ENCODE data around the gene CASP5. TPM values are rescaled to one million over a fixed set of nuclear protein-coding genes. Genes with fewer than 3 reads are reported as not detected.

CASP5 gene
- total RNA-seq, 4 donors from 2014 or later = not detected

DNA sequence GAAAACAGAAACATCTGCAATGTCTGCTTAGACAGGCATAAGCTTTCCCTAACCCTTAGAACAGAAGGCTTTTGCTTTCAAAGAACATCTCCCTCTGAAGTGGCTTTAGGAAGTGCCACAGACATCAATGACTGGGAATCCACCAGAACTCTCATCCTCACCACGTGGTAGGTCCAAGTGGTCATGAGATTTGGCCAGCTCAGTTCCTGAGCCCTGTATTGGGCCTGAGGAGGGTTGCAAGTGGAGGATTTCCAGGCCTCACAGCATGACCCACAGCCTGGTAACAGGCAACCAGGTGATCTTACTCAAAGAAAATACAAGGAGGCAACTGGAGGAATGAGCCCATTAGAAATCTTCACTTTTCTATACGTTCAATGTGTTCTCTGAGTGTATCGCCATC lies 10.4 kb upstream of the CASP5 start:
- H3K4me1 ChIP-seq = peaks cover 0 to 7% of the 10 kb centered on the region in 2 donors
- H3K4me3 ChIP-seq = no peak overlapping the region
- no peaks in the 10 kb centered on the region for H3K27me3 ChIP-seq
- ATAC-seq = no peak
- no peak for DNase-seq
- H3K27ac ChIP-seq = no peak overlapping the region
- intact Hi-C loops (cut with DNase I; ENCODE audit: low total_unique reads) = no loop called here
- H3K36me3 ChIP-seq = no peaks in the 10 kb centered on the region
- TF ChIP-seq, protein P1, sequence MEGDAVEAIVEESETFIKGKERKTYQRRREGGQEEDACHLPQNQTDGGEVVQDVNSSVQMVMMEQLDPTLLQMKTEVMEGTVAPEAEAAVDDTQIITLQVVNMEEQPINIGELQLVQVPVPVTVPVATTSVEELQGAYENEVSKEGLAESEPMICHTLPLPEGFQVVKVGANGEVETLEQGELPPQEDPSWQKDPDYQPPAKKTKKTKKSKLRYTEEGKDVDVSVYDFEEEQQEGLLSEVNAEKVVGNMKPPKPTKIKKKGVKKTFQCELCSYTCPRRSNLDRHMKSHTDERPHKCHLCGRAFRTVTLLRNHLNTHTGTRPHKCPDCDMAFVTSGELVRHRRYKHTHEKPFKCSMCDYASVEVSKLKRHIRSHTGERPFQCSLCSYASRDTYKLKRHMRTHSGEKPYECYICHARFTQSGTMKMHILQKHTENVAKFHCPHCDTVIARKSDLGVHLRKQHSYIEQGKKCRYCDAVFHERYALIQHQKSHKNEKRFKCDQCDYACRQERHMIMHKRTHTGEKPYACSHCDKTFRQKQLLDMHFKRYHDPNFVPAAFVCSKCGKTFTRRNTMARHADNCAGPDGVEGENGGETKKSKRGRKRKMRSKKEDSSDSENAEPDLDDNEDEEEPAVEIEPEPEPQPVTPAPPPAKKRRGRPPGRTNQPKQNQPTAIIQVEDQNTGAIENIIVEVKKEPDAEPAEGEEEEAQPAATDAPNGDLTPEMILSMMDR (IDR thresholded peaks at IDR 0.05 in 4 of 5, conservative IDR thresholded peaks at IDR 0.05 in 1 of 5) = no peak
- no peak for TF ChIP-seq POLR2A (IDR thresholded peaks at IDR 0.05)
- in situ Hi-C loops (cut with MboI; ENCODE audit: low sequenced_read_pairs in 4 of 4) = no loop called here
- H3K9me3 ChIP-seq = no peaks in the 10 kb centered on the region

DNA sequence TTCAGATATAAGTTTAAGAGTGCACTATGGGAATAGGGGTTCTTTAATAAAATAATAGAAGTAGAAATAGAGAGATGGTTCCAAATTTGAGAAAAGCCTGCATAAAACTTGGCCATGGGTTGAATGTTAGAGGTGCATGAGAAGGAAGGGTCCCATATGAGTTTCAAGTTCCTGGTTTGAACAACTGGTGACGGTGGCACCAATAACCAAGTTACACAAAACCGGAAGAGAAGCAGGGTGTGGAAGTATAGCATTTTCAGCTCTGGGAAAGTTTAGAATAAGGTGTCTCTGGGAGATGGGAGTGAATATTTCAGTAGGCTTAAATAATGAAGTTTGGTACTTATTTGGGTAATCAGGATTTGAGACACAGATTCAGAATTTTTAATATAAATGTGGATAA lies 9.5 kb upstream of the CASP5 start:
- no peak for ATAC-seq
- in situ Hi-C loops (cut with MboI; ENCODE audit: low sequenced_read_pairs in 4 of 4) (no loop called here), intact Hi-C loops (cut with DNase I; ENCODE audit: low total_unique reads) (no loop called here)
- Histone ChIP-seq H3K36me3 (no peaks in the 10 kb centered on the region), H3K4me1 (peaks cover 0 to 7% of the 10 kb centered on the region in 2 donors), H3K27me3 (no peaks in the 10 kb centered on the region), H3K4me3 (no peak overlapping the region), H3K9me3 (no peaks in the 10 kb centered on the region), H3K27ac (no peak overlapping the region)
- TF ChIP-seq, protein P1 (IDR thresholded peaks at IDR 0.05 in 4 of 5, conservative IDR thresholded peaks at IDR 0.05 in 1 of 5) = no peak
- TF ChIP-seq POLR2A (IDR thresholded peaks at IDR 0.05) = no peak
- DNase-seq = no peak

DNA sequence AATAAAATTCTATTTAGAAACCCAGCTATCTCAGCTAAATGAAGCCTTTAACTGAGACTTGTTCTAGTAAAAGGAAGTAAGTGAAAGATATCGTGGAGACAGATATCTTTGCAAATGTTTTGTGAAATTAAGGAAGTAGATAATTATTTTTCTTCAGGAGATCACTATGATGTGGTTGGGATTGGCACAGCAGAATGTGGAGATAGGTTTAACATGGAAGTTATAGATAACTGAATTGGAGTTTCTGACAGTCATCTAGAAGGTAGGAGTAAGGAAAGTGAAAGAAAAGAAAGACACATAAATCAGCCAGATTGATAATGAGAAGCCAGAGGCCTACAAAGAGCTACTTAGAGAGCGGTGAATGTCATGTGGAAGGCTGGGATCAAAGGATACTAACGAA lies 4.7 kb upstream of the CASP5 start:
- no peaks in the 10 kb centered on the region for H3K36me3 ChIP-seq
- DNase-seq (no peak), ATAC-seq (no peak)
- TF ChIP-seq, protein P1 (IDR thresholded peaks at IDR 0.05 in 4 of 5, conservative IDR thresholded peaks at IDR 0.05 in 1 of 5) = no peak
- no peak for TF ChIP-seq POLR2A (IDR thresholded peaks at IDR 0.05)
- in situ Hi-C loops (cut with MboI; ENCODE audit: low sequenced_read_pairs in 4 of 4) (no loop called here), intact Hi-C loops (cut with DNase I; ENCODE audit: low total_unique reads) (no loop called here)
- H3K4me1 ChIP-seq = no peaks in the 10 kb centered on the region
- no peaks in the 10 kb centered on the region for H3K27me3 ChIP-seq
- no peak overlapping the region for H3K4me3 ChIP-seq
- H3K27ac ChIP-seq = no peak overlapping the region
- no peaks in the 10 kb centered on the region for H3K9me3 ChIP-seq

DNA sequence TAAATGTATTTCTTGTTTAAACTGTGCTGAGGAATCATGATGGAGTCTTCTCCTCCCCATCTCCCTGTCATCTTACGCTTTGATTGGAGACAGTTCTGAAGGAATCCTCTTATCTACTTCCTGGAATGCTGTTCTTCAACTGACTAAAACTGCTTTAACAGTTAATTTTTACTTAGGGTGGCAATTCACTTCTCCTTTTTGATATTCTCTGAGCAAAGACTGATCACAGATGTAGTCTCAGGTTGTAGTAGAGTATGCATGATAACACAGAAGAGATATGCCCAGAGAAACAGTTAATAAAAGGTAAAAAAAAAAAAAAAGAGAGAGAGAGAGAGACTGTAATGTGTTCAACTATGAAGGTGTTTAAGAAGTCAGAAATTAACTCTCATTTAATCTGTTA lies 1.4 kb upstream of the CASP5 start:
- ATAC-seq = no peak
- intact Hi-C loops (cut with DNase I; ENCODE audit: low total_unique reads) (no loop called here), in situ Hi-C loops (cut with MboI; ENCODE audit: low sequenced_read_pairs in 4 of 4) (no loop called here)
- no peaks in the 10 kb centered on the region for H3K9me3 ChIP-seq
- H3K4me3 ChIP-seq = no peak overlapping the region
- TF ChIP-seq, protein P1 (IDR thresholded peaks at IDR 0.05 in 4 of 5, conservative IDR thresholded peaks at IDR 0.05 in 1 of 5) = no peak
- TF ChIP-seq POLR2A (IDR thresholded peaks at IDR 0.05) = no peak
- H3K36me3 ChIP-seq = no peaks in the 10 kb centered on the region
- no peak overlapping the region for H3K27ac ChIP-seq
- H3K4me1 ChIP-seq = no peaks in the 10 kb centered on the region
- H3K27me3 ChIP-seq = no peaks in the 10 kb centered on the region
- DNase-seq = no peak

DNA sequence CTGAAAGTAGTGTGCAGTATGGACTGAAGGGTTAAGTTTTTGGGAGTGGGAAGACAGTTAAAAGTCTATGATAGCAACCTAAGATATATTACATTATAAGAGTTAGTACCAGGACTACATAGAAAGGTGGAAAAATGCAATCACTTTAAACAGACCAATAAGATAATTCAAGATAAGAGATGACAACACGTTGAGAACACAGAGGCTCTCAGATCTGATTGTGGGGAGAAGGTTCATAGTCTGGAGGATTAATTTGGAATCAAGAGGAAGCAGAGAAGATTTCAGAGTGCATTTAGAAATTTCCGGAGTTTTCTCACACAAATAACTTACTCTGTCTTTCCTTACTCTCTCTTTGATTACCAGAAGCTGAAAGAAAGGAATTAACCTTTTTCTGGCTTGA lies 441 bp downstream of the CASP5 start:
- Histone ChIP-seq H3K4me1 (no peaks in the 10 kb centered on the region), H3K9me3 (no peaks in the 10 kb centered on the region), H3K27ac (no peak overlapping the region), H3K36me3 (no peaks in the 10 kb centered on the region), H3K27me3 (no peaks in the 10 kb centered on the region), H3K4me3 (no peak overlapping the region)
- intact Hi-C loops (cut with DNase I; ENCODE audit: low total_unique reads) = no loop called here
- TF ChIP-seq, protein P1 (IDR thresholded peaks at IDR 0.05 in 4 of 5, conservative IDR thresholded peaks at IDR 0.05 in 1 of 5) = no peak
- no peak for TF ChIP-seq POLR2A (IDR thresholded peaks at IDR 0.05)
- in situ Hi-C loops (cut with MboI; ENCODE audit: low sequenced_read_pairs in 4 of 4) = no loop called here
- DNase-seq = no peak
- no peak for ATAC-seq
